Esophagus squamous epithelium (tissue), 4 donors: Measurements from ENCODE around the gene AP3B1.

Experiments
- POLR2A ChIP-seq, 4 donors: fragments of 450-650 bp; IDR thresholded peaks; one replicate each; pipeline ENCODE4 v1.6.1; 2017; ENCODE audit warnings: antibody characterized with exemption in 4 of 4, mild to moderate bottlenecking in 4 of 4, moderate library complexity in 3 of 4
- TF ChIP-seq, protein P1 (sequence below), 6 experiments: fragments of 450-650 bp in 4 of 6; fragments of 200-600 bp in 2 of 6; sonication (generic) in 2 of 6; IDR thresholded peaks; one replicate each; pipeline ENCODE4 v1.5.1; 2016 to 2019; ENCODE audit warnings: antibody characterized with exemption in 6 of 6, mild to moderate bottlenecking in 4 of 6, moderate library complexity in 4 of 6

DNA sequence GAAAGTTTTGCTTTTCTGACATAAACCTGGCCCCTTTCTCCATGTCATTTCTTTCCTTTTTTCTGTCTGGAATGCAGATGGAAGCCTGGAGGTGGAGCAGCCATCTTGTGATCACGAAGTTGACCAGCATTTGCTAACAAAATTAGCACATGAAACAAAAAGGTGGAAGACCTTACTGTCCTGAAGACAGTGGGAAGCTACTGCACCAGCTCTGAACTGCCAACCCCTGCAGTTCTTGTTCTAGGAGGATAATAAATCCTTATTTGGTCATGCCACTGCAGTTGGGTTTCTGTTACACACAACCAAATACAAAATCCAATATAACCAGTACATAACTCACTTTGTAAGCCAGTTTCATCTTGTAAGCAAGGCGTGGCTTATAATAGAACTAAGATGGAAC is 269.0 kb downstream of the AP3B1 start:
- TF ChIP-seq, protein P1, sequence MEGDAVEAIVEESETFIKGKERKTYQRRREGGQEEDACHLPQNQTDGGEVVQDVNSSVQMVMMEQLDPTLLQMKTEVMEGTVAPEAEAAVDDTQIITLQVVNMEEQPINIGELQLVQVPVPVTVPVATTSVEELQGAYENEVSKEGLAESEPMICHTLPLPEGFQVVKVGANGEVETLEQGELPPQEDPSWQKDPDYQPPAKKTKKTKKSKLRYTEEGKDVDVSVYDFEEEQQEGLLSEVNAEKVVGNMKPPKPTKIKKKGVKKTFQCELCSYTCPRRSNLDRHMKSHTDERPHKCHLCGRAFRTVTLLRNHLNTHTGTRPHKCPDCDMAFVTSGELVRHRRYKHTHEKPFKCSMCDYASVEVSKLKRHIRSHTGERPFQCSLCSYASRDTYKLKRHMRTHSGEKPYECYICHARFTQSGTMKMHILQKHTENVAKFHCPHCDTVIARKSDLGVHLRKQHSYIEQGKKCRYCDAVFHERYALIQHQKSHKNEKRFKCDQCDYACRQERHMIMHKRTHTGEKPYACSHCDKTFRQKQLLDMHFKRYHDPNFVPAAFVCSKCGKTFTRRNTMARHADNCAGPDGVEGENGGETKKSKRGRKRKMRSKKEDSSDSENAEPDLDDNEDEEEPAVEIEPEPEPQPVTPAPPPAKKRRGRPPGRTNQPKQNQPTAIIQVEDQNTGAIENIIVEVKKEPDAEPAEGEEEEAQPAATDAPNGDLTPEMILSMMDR (IDR thresholded peaks at IDR 0.05) = no peak
- TF ChIP-seq POLR2A (IDR thresholded peaks at IDR 0.05) = no peak
